Panc1 (cell line): ENCODE data around the gene CABP4. TPM values are rescaled to one million over a fixed set of nuclear protein-coding genes. Genes with fewer than 3 reads are reported as not detected.

Experiments
- ATAC-seq: fragments of 200-7000 bp; cut with Tn5 transposase; 2 replicates; pipeline ENCODE4 v1.9.1; 2020; ENCODE audit warnings: mild to moderate bottlenecking, moderate library complexity
- BruUV-seq: library from RNA; stranded (reverse); fragments of 400-500 nt; replicated peaks from 2 replicates; lab custom pipeline; 2021; lab: Mats Ljungman, UMichigan
- CTCF ChIA-PET: fragments of 300-600 bp; sonication (Branson Sonifier 250); formaldehyde crosslinking; loops from one replicate; lab custom pipeline; 2022; ENCODE audit warnings: antibody characterized with exemption; lab: Charles Lee
- POLR2A ChIA-PET: fragments of 300-600 bp; sonication (Branson Sonifier 250); formaldehyde crosslinking; loops from one replicate; lab custom pipeline; 2022; ENCODE audit warnings: antibody characterized with exemption; lab: Charles Lee
- DNase-seq: peaks from one replicate; pipeline ENCODE4 v3.0.0-alpha.2; 2010; ENCODE audit warnings: low read depth, low spot score
- H3K27ac ChIP-seq: 2 replicates; pipeline ENCODE4 v1.5.1; 2011; ENCODE audit warnings: mild to moderate bottlenecking, low read length, inconsistent platforms
- H3K27me3 ChIP-seq: fragments of 200-500 bp; sonication (Bioruptor generic); 2 replicates; pipeline ENCODE4 v1.6.0; 2014; ENCODE audit warnings: low read length, inconsistent platforms; ENCODE audit not compliant: control insufficient read depth, insufficient read depth
- H3K36me3 ChIP-seq: fragments of 200-500 bp; sonication (Bioruptor generic); 2 replicates; pipeline ENCODE4 v1.5.1; 2014; ENCODE audit warnings: inconsistent platforms, mild to moderate bottlenecking, low read length, moderate library complexity; ENCODE audit not compliant: control insufficient read depth, insufficient read depth
- H3K4me1 ChIP-seq: 2 replicates; pipeline ENCODE4 v1.5.1; 2011; ENCODE audit warnings: inconsistent platforms, mild to moderate bottlenecking, low read length, moderate library complexity; ENCODE audit not compliant: control insufficient read depth, insufficient read depth
- H3K4me3 ChIP-seq, 2 experiments: 2 replicates each; pipeline ENCODE4 v1.5.1; 2011 to 2012; ENCODE audit warnings: low read depth in 2 of 2, low read length in 2 of 2, mild to moderate bottlenecking in 2 of 2, inconsistent platforms in 1 of 2, moderate library complexity in 1 of 2
- H3K9me3 ChIP-seq: fragments of 200-500 bp; sonication (Bioruptor generic); 2 replicates; pipeline ENCODE4 v1.5.1; 2014; ENCODE audit warnings: low read depth, mild to moderate bottlenecking, inconsistent platforms, low read length, moderate library complexity; ENCODE audit not compliant: control insufficient read depth, insufficient read depth
- CTCF ChIP-seq: fragments of 450-650 bp; IDR thresholded peaks from 2 replicates; pipeline ENCODE4 v1.5.1; 2017; ENCODE audit warnings: mild to moderate bottlenecking
- POLR2AphosphoS5 ChIP-seq: IDR thresholded peaks from 2 replicates; pipeline ENCODE4 v1.6.1; 2012; ENCODE audit warnings: mild to moderate bottlenecking, low read depth, low read length, moderate library complexity
- REST ChIP-seq, 2 experiments: IDR thresholded peaks; 2 replicates each; pipeline ENCODE4 v1.6.1; 2011 to 2012; ENCODE audit warnings: low read depth in 2 of 2, control low read depth in 1 of 2, low read length in 1 of 2, mild to moderate bottlenecking in 1 of 2, moderate library complexity in 1 of 2; ENCODE audit not compliant: insufficient read depth in 1 of 2
- SIN3A ChIP-seq: IDR thresholded peaks from 2 replicates; pipeline ENCODE4 v1.6.1; 2012; ENCODE audit warnings: low read depth, mild to moderate bottlenecking, low read length, moderate library complexity, borderline replicate concordance; ENCODE audit not compliant: insufficient read depth
- TCF7L2 ChIP-seq: IDR thresholded peaks from 2 replicates; pipeline ENCODE4 v1.6.1; 2011; ENCODE audit warnings: mild to moderate bottlenecking, low read depth, low read length, inconsistent platforms
- in situ Hi-C: cut with HindIII; loops from 2 replicates; pipeline ENCODE4 v1.10.0; 2016; ENCODE audit warnings: low sequenced_read_pairs, low pct_unique_long_range_greater_than_20kb
- intact Hi-C: fragments of 100-400 bp; cut with micrococcal nuclease; formaldehyde crosslinking; loops from one replicate; pipeline ENCODE4 v1.10.0; 2022; ENCODE audit not compliant: unreplicated experiment
- total RNA-seq: library from RNA; stranded (reverse); gene quantifications from one replicate; pipeline ENCODE4 v1.2.1, GENCODE V29; 2021; ENCODE audit not compliant: unreplicated experiment

The CABP4 gene
- total RNA-seq, 1 experiment from 2014 or later: not detected

GRCh38 chr11:67504005-67504949 is 49.1 kb downstream of the CABP4 start:
- Histone ChIP-seq H3K27ac (peak overlapping the region; percentile 78), H3K4me1 (peaks cover 23% of the 10 kb centered on the region), H3K4me3 (peak overlapping the region; percentile 67 to 90), H3K27me3 (no peaks in the 10 kb centered on the region), H3K9me3 (no peaks in the 10 kb centered on the region), H3K36me3 (no peaks in the 10 kb centered on the region; the same call in 1 of the 2 replicates)
- CTCF ChIA-PET: no interaction called here
- DNase-seq: no peak
- in situ Hi-C loops (no loop called here), intact Hi-C loops (no loop called here)
- POLR2A ChIA-PET: no interaction called here
- TF ChIP-seq REST (IDR thresholded peaks at IDR 0.05; ENCODE audit: insufficient read depth in 1 of 2, low read depth in 2 of 2, low read length in 1 of 2) (no peak), TCF7L2 (no peak), POLR2AphosphoS5 (no peak), CTCF (no peak), SIN3A (peak; percentile 69; the same call in 1 of the 2 replicates)
- no peak for ATAC-seq
- BruUV-seq: no TSS peak

GRCh38 chr11:67504950-67505581 is 49.9 kb downstream of the CABP4 start, which contains the start of gene PITPNM1:
PITPNM1 (minus strand) TSS chr11:67505363; CDS start chr11:67504180, 1,183 bp downstream.
- TF ChIP-seq REST (IDR thresholded peaks at IDR 0.05; ENCODE audit: insufficient read depth in 1 of 2, low read depth in 2 of 2, low read length in 1 of 2) (no peak), TCF7L2 (no peak), SIN3A (no peak), CTCF (no peak), POLR2AphosphoS5 (no peak; the same call in 1 of the 2 replicates)
- H3K4me3 ChIP-seq: peak within 1 kb of the TSS; percentile 82 to 90
- H3K4me1 ChIP-seq: peaks cover 25% of the 10 kb centered on the region
- POLR2A ChIA-PET: no interaction called here
- H3K9me3 ChIP-seq: no peaks in the 10 kb centered on the region
- ATAC-seq: peak; percentile 36
- intact Hi-C loops: loop anchor here (5.0 kb wide), 1 partner anchor 93 kb away; no protein-coding TSS in a partner anchor
- no peak for DNase-seq
- no peaks in the 10 kb centered on the region for H3K27me3 ChIP-seq
- H3K36me3 ChIP-seq: no peaks in the 10 kb centered on the region; the same call in 1 of the 2 replicates
- no TSS peak for BruUV-seq
- in situ Hi-C loops: no loop called here
- peak within 1 kb of the TSS; percentile 88 for H3K27ac ChIP-seq
- CTCF ChIA-PET: interaction anchor here (0.6 to 0.7 kb wide), 3 partner anchors 103 to 170 kb away, joined by 3 to 8 read pairs (median 3); partner anchors contain the start of gene PPP1CA
